ENCODE data around the gene CDCP1.

The CDCP1 gene

GRCh38 chr3:45145681-45146614 is at the start of gene CDCP1:
Gene CDCP1 (minus strand): TSS chr3:45146378. CDS start chr3:45146287, 91 bp downstream.
- DNase-seq (ENCODE audit: low spot score), result peak; percentile 33

GRCh38 chr3:45194791-45195190 is 48.6 kb upstream of the CDCP1 start:
- TF ChIP-seq CTCF (IDR thresholded peaks at IDR 0.05; ENCODE audit: extremely low read depth, insufficient read depth, missing control alignments), result no peak
- no peak for DNase-seq (ENCODE audit: low spot score)
- in situ Hi-C loops (cut with MboI; ENCODE audit: low pct_unique_long_range_greater_than_20kb, low sequenced_read_pairs, unreplicated experiment), result no loop called here

More at GRCh38 chr3:45145681-45146614, at the start of gene CDCP1:
- no peak for TF ChIP-seq CTCF (IDR thresholded peaks at IDR 0.05; ENCODE audit: extremely low read depth, insufficient read depth, missing control alignments)
- in situ Hi-C loops (cut with MboI; ENCODE audit: low pct_unique_long_range_greater_than_20kb, low sequenced_read_pairs, unreplicated experiment), result no loop called here

- in situ Hi-C loops (cut with MboI; ENCODE audit: low pct_unique_long_range_greater_than_20kb, low sequenced_read_pairs, unreplicated experiment), result no loop called here
- no peak for DNase-seq (ENCODE audit: low spot score)
- TF ChIP-seq CTCF (IDR thresholded peaks at IDR 0.05; ENCODE audit: extremely low read depth, insufficient read depth, missing control alignments), result no peak
Observed at GRCh38 chr3:45191924-45192417, 45.8 kb upstream of the CDCP1 start.

GRCh38 chr3:45191424-45191823 is 45.2 kb upstream of the CDCP1 start:
- TF ChIP-seq CTCF (IDR thresholded peaks at IDR 0.05; ENCODE audit: extremely low read depth, insufficient read depth, missing control alignments), result no peak
- no peak for DNase-seq (ENCODE audit: low spot score)
- in situ Hi-C loops (cut with MboI; ENCODE audit: low pct_unique_long_range_greater_than_20kb, low sequenced_read_pairs, unreplicated experiment), result no loop called here

- no peak for TF ChIP-seq CTCF (IDR thresholded peaks at IDR 0.05; ENCODE audit: extremely low read depth, insufficient read depth, missing control alignments)
- in situ Hi-C loops (cut with MboI; ENCODE audit: low pct_unique_long_range_greater_than_20kb, low sequenced_read_pairs, unreplicated experiment), result no loop called here
- no peak for DNase-seq (ENCODE audit: low spot score)
Observed at GRCh38 chr3:45188719-45189659, 42.8 kb upstream of the CDCP1 start.

- in situ Hi-C loops (cut with MboI; ENCODE audit: low pct_unique_long_range_greater_than_20kb, low sequenced_read_pairs, unreplicated experiment), result no loop called here
- TF ChIP-seq CTCF (IDR thresholded peaks at IDR 0.05; ENCODE audit: extremely low read depth, insufficient read depth, missing control alignments), result no peak
- no peak for DNase-seq (ENCODE audit: low spot score)
Observed at GRCh38 chr3:45187694-45188141, 41.5 kb upstream of the CDCP1 start.

Measured in GM13977 (cell line).